T-cell (primary cell): Measurements from ENCODE around the gene LCN9. TPM values are rescaled to one million over a fixed set of nuclear protein-coding genes. Genes with fewer than 3 reads are reported as not detected.
"Not testable (repeated sequence)": the region's sequence is repeated elsewhere in the genome, so short reads cannot be mapped to it uniquely, and the experiment has no call there.

Experiments
- ATAC-seq, 4 experiments: fragments of 200-7000 bp in 3 of 4; fragments of 150-1000 bp in 1 of 4; cut with Tn5 transposase; replicated peaks in 1 of 4; 1 replicate in 3 of 4; 2 replicates in 1 of 4; pipeline ENCODE4 v1.10.0; 2021; ENCODE audit warnings: moderate library complexity in 3 of 4, mild to moderate bottlenecking in 2 of 4, moderate number of reproducible peaks in 1 of 4
- CTCF ChIA-PET, 2 donors: fragments of 300-600 bp; sonication (Branson Sonifier 250); formaldehyde crosslinking; loops; one replicate each; lab custom pipeline; 2022; ENCODE audit warnings: antibody characterized with exemption in 2 of 2; lab: Charles Lee
- POLR2A ChIA-PET, 2 donors: fragments of 300-600 bp; sonication (Branson Sonifier 250); formaldehyde crosslinking; loops; one replicate each; lab custom pipeline; 2022; ENCODE audit warnings: antibody characterized with exemption in 2 of 2; lab: Charles Lee
- DNase-seq, 35 experiments: peaks; one replicate each; pipeline versions ENCODE4 v3.0.0 to v3.0.0-alpha.2; 2013 to 2023
- H3K27ac ChIP-seq: one replicate; pipeline ENCODE4 v1.5.1; 2013; ENCODE audit warnings: low read length
- H3K27me3 ChIP-seq, 2 experiments: replicated peaks in 1 of 2; 1 replicate in 1 of 2; 2 replicates in 1 of 2; pipeline versions ENCODE4 v1.6.1 to v1.7.0; 2013; ENCODE audit warnings: low read length in 1 of 2, mixed read lengths in 1 of 2; ENCODE audit not compliant: control insufficient read depth in 2 of 2, insufficient read depth in 2 of 2; ENCODE audit errors: extremely low read depth in 1 of 2
- H3K36me3 ChIP-seq, 2 donors: 1 replicate in 1 of 2; 2 replicates in 1 of 2; pipeline versions ENCODE4 v1.6.1 to v1.7.0; 2013; ENCODE audit warnings: low read length in 1 of 2; ENCODE audit not compliant: control insufficient read depth in 2 of 2, insufficient read depth in 1 of 2; ENCODE audit errors: extremely low read depth in 1 of 2
- H3K4me1 ChIP-seq, 2 experiments: 1 replicate in 1 of 2; 2 replicates in 1 of 2; pipeline versions ENCODE4 v1.6.1 to v1.7.0; 2013; ENCODE audit warnings: low read length in 2 of 2, mixed read lengths in 1 of 2; ENCODE audit not compliant: insufficient read depth in 2 of 2, control insufficient read depth in 1 of 2; ENCODE audit errors: extremely low read depth in 1 of 2
- H3K4me3 ChIP-seq, 2 donors: 1 replicate in 1 of 2; 2 replicates in 1 of 2; pipeline versions ENCODE4 v1.5.1 to v1.7.0; 2013; ENCODE audit warnings: mild to moderate bottlenecking in 2 of 2, low read length in 1 of 2, moderate library complexity in 1 of 2; ENCODE audit not compliant: control insufficient read depth in 1 of 2; ENCODE audit errors: extremely low read depth in 1 of 2
- H3K9me3 ChIP-seq: 2 replicates; pipeline ENCODE4 v1.7.0; 2013
- H3K27ac Mint-ChIP-seq, 2 donors: one replicate each; pipeline ENCODE4 v1.8.0; 2020 to 2021; ENCODE audit warnings: mild to moderate bottlenecking in 2 of 2, mixed read lengths in 2 of 2
- H3K27me3 Mint-ChIP-seq, 2 donors: one replicate each; pipeline ENCODE4 v1.8.0; 2021 to 2022; ENCODE audit warnings: mixed read lengths in 2 of 2
- H3K36me3 Mint-ChIP-seq: one replicate; pipeline ENCODE4 v1.8.0; 2021; ENCODE audit warnings: mixed read lengths
- H3K4me1 Mint-ChIP-seq, 3 donors: one replicate each; pipeline ENCODE4 v1.8.0; 2020 to 2022; ENCODE audit warnings: mixed read lengths in 3 of 3, mild to moderate bottlenecking in 1 of 3
- H3K4me3 Mint-ChIP-seq, 3 donors: one replicate each; pipeline ENCODE4 v1.8.0; 2020 to 2022; ENCODE audit warnings: mild to moderate bottlenecking in 3 of 3, mixed read lengths in 3 of 3, moderate library complexity in 3 of 3
- H3K9me3 Mint-ChIP-seq, 3 donors: one replicate each; pipeline ENCODE4 v1.8.0; 2020 to 2022; ENCODE audit warnings: mixed read lengths in 3 of 3
- WGBS: methylation state at CpG from one replicate; pipeline ENCODE4 v1.1.5; 2013; ENCODE audit warnings: missing lambda C conversion rate; ENCODE audit not compliant: insufficient coverage; 5-methylcytosine and 5-hydroxymethylcytosine counted together
- total RNA-seq, 35 experiments: library from RNA in 6 of 35; stranded (reverse) in 6 of 35; fragments of 120-200 nt in 1 of 35; gene quantifications; one replicate each; pipeline versions ENCODE4 v1.2.1 to v1.2.4 and lab custom pipeline; 2013 to 2026

LCN9 gene
- total RNA-seq, 5 donors from 2014 or later (not counting 1 experiment from before 2014, with no cell fraction given), result not detected

DNA sequence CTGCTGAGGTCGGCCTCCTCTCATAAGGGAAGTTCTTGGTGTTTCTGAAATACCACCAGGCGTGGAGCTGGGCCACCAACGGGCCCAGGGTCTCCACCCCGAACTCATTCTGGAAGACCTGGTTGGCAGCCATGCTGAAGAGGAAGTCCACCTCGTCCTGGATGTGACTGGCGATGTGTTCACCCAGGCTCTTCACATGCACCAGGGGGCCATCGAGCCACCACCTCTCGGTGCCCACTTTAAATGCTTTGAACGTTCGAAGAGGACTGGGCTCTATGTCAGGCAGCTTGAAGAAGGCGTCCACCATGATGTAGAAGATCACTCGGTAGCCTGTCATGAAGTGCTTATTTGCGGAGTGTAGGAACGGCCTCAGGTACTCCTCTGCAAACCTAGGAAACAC lies 38.8 kb upstream of the LCN9 start:
- Histone ChIP-seq H3K27ac (no peak overlapping the region), H3K4me3 (no peak overlapping the region), H3K36me3 (no peaks in the 10 kb centered on the region), H3K27me3 (peaks cover 0 to 12% of the 10 kb centered on the region in 2 experiments), H3K9me3 (peaks cover 2% of the 10 kb centered on the region), H3K4me1 (no peaks in the 10 kb centered on the region)
- CTCF ChIA-PET, result no interaction called here
- POLR2A ChIA-PET, result no interaction called here
- DNase-seq, result no peak
- WGBS, result 84% methylated on average over 7 of the region's 14 CpGs
- Mint-ChIP-seq H3K36me3 (no peaks in the 10 kb centered on the region), H3K27me3 (peaks cover 7 to 10% of the 10 kb centered on the region in 2 donors), H3K27ac (no peak overlapping the region), H3K9me3 (peaks cover 12 to 22% (median 16%) of the 10 kb centered on the region in 3 donors), H3K4me3 (no peak overlapping the region), H3K4me1 (no peaks in the 10 kb centered on the region)
- no peak for ATAC-seq

GRCh38 chr9:135632841-135633240 lies 30.3 kb upstream of the LCN9 start:
- 89% methylated on average over 6 of the region's 10 CpGs for whole genome bisulfite sequencing
- H3K36me3 ChIP-seq, result no peaks in the 10 kb centered on the region
- no peaks in the 10 kb centered on the region for H3K4me1 ChIP-seq
- ChIA-PET POLR2A (no interaction called here), CTCF (no interaction called here)
- Mint-ChIP-seq H3K27me3 (peaks cover 28 to 38% of the 10 kb centered on the region in 2 donors), H3K36me3 (no peaks in the 10 kb centered on the region), H3K4me3 (no peak overlapping the region), H3K9me3 (peaks cover 5 to 13% (median 5%) of the 10 kb centered on the region in 3 donors), H3K4me1 (no peaks in the 10 kb centered on the region), H3K27ac (no peak overlapping the region)
- H3K27me3 ChIP-seq, result peaks cover 0 to 8% of the 10 kb centered on the region in 2 experiments
- DNase-seq, result no peak
- H3K9me3 ChIP-seq, result peaks cover 2% of the 10 kb centered on the region
- H3K27ac ChIP-seq, result no peak overlapping the region
- H3K4me3 ChIP-seq, result no peak overlapping the region
- no peak for ATAC-seq

DNA sequence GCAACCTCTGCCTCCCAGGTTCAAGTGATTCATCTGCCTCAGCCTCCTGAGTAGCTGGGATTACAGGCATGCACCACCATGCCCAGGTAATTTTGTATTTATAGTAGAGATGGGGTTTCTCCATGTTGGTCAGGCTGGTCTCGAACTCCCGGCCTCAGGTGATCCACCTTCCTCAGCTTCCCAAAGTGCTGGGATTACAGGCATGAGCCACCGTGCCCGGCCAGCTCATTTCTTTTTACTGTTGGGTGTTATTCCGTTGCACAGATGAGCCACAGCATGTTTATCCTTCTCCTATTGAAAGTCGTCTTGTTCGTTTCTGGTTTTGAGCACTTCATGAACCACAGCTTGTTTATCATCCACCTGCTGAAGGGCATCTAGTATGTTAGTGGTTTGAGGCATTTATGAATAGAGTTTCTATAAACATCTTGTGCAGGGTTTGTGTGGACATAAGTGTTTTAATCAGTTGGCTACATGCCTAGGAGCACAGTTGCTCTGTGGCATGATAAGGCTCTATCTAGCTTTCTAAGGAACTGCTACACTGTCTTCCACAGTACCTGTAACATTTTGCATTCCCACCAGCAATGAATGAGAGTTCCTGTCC lies 26.1 kb upstream of the LCN9 start:
- H3K9me3 ChIP-seq, H3K27ac Mint-ChIP-seq, H3K9me3 Mint-ChIP-seq, H3K27ac ChIP-seq, H3K36me3 ChIP-seq, H3K4me1 ChIP-seq, H3K4me3 Mint-ChIP-seq, H3K4me3 ChIP-seq, POLR2A ChIA-PET, H3K4me1 Mint-ChIP-seq, DNase-seq, CTCF ChIA-PET, H3K36me3 Mint-ChIP-seq, ATAC-seq: not testable (repeated sequence)
- peaks cover 38 to 48% of the 10 kb centered on the region in 2 donors for H3K27me3 Mint-ChIP-seq
- H3K27me3 ChIP-seq, result peaks cover 0 to 12% of the 10 kb centered on the region in 2 experiments
- WGBS, result 53% methylated on average over 3 of the region's 7 CpGs

DNA sequence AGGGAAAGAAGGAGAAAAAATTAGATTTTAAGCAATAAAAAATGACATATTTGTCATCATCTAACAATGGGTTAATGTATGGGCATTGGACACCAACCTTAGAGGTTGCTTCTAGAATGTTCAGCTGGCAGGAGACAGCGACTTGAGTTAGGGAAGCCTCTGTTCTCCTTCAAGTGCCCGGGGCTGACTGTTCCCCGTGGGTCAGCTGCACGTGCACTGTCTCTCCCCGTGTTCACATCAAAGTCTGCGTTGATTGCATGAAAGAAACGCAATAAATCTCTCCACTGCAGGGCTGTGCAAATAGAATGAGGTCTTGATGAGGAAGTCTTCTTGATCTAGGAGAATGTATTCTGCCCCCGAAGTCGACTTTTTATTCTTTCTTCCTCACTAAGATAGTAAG lies 23.9 kb upstream of the LCN9 start, which contains the start of gene GLT6D1:
TSS of gene GLT6D1 (minus strand) at position 345 of the 400 bp plus-strand sequence. CDS start 353 bp downstream, outside the sequence.
- Mint-ChIP-seq H3K27me3 (peaks cover 37 to 51% of the 10 kb centered on the region in 2 donors), H3K4me1 (no peaks in the 10 kb centered on the region), H3K9me3 (peaks cover 10 to 14% (median 11%) of the 10 kb centered on the region in 3 donors), H3K36me3 (no peaks in the 10 kb centered on the region), H3K4me3 (no peak within 1 kb of the TSS), H3K27ac (no peak within 1 kb of the TSS)
- Histone ChIP-seq H3K36me3 (no peaks in the 10 kb centered on the region), H3K9me3 (no peaks in the 10 kb centered on the region), H3K4me3 (no peak within 1 kb of the TSS), H3K4me1 (no peaks in the 10 kb centered on the region), H3K27me3 (peaks cover 0 to 12% of the 10 kb centered on the region in 2 experiments), H3K27ac (no peak within 1 kb of the TSS)
- DNase-seq (no peak), ATAC-seq (no peak)
- 83% methylated on average over 1 of the region's 9 CpGs for WGBS
- ChIA-PET POLR2A (no interaction called here), CTCF (no interaction called here)

DNA sequence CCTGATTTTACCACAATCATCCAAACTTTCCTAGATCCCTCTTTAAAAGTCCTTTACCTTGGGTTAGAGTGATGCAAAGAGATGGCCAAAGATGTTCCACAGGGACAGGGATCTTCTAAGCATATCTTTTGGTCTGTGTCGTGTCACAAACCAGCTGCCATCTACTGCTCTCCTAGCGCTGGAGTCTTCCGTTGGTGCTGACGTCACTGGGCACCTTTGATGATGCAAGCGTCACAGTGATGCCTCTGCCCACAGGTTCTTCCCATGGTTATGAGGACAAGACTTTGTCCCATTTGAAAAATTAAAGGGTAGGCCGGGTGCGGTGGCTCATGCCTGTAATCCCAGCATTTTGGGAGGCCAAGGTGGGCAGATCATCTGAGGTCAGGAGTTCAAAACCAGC lies 22.1 kb upstream of the LCN9 start:
- H3K27me3 Mint-ChIP-seq, result peaks cover 25 to 34% of the 10 kb centered on the region in 2 donors
- H3K4me1 Mint-ChIP-seq, result no peaks in the 10 kb centered on the region
- DNase-seq (no peak), ATAC-seq (no peak)
- ChIA-PET CTCF (no interaction called here), POLR2A (no interaction called here)
- no peaks in the 10 kb centered on the region for H3K4me1 ChIP-seq
- WGBS, result 74% methylated on average over 5 of the region's 7 CpGs
- H3K27ac ChIP-seq, result no peak overlapping the region
- H3K27me3 ChIP-seq, result peaks cover 0 to 9% of the 10 kb centered on the region in 2 experiments
- H3K4me3 Mint-ChIP-seq, result no peak overlapping the region
- H3K9me3 Mint-ChIP-seq, result peaks cover 21 to 25% (median 23%) of the 10 kb centered on the region in 3 donors
- H3K27ac Mint-ChIP-seq, result no peak overlapping the region
- no peaks in the 10 kb centered on the region for H3K9me3 ChIP-seq
- H3K36me3 ChIP-seq, result no peaks in the 10 kb centered on the region
- H3K36me3 Mint-ChIP-seq, result no peaks in the 10 kb centered on the region
- no peak overlapping the region for H3K4me3 ChIP-seq

GRCh38 chr9:135641745-135642144 lies 21.4 kb upstream of the LCN9 start:
- no peaks in the 10 kb centered on the region for H3K36me3 ChIP-seq
- H3K4me3 ChIP-seq, result no peak overlapping the region
- no peaks in the 10 kb centered on the region for H3K9me3 ChIP-seq
- ChIA-PET CTCF (no interaction called here), POLR2A (no interaction called here)
- no peaks in the 10 kb centered on the region for H3K4me1 ChIP-seq
- H3K4me1 Mint-ChIP-seq, result no peaks in the 10 kb centered on the region
- H3K27ac ChIP-seq, result no peak overlapping the region
- 100% methylated on average over 1 of the region's 8 CpGs for WGBS
- no peak overlapping the region for H3K4me3 Mint-ChIP-seq
- peaks cover 25 to 29% of the 10 kb centered on the region in 2 donors for H3K27me3 Mint-ChIP-seq
- DNase-seq (no peak), ATAC-seq (no peak)
- peaks cover 21 to 27% (median 25%) of the 10 kb centered on the region in 3 donors for H3K9me3 Mint-ChIP-seq
- no peak overlapping the region for H3K27ac Mint-ChIP-seq
- peaks cover 0 to 9% of the 10 kb centered on the region in 2 experiments for H3K27me3 ChIP-seq
- H3K36me3 Mint-ChIP-seq, result no peaks in the 10 kb centered on the region
